GM12874 (cell line): ENCODE measurements around the gene SRRM4.

Experiments
- CTCF ChIP-seq: IDR thresholded peaks from 2 replicates; pipeline ENCODE4 v1.5.1; 2011; ENCODE audit warnings: low read depth, mild to moderate bottlenecking, control low read depth, low read length, moderate library complexity; ENCODE audit not compliant: insufficient read depth

The SRRM4 gene

GRCh38 chr12:119204131-119204530 lies 222.8 kb downstream of the SRRM4 start:
- TF ChIP-seq CTCF: no peak

DNA sequence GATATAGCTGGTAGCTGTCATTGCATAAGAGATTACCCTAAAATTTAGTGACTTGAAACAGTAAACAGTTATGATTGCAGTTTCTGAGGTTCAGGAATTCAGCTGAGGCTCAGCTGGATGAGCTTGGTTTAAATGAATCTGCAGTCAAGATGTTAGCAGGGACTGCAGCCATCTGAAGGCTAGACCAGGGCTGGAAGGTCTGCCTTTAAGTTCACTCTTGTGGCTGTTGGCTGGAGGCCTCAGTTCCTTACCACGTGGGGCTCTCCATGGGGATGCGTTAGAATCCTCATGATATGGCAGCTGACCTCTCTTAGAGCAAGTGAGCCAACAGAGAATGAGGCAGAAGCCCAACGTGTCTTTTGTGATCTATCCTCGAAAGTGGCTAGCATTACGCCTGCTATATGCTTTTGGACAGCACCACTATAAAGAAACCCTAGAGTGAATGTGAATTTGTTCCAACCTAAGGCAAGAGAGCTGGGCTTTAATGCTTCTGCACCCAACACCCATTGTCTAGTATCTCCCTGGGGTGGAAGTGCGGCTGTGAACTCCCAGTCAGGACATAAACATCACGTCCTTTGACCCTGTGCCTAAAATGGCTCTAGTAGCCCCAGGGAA lies 223.4 kb downstream of the SRRM4 start:
- TF ChIP-seq CTCF: no peak

GRCh38 chr12:119206348-119207062 lies 225.2 kb downstream of the SRRM4 start:
- TF ChIP-seq CTCF: no peak

DNA sequence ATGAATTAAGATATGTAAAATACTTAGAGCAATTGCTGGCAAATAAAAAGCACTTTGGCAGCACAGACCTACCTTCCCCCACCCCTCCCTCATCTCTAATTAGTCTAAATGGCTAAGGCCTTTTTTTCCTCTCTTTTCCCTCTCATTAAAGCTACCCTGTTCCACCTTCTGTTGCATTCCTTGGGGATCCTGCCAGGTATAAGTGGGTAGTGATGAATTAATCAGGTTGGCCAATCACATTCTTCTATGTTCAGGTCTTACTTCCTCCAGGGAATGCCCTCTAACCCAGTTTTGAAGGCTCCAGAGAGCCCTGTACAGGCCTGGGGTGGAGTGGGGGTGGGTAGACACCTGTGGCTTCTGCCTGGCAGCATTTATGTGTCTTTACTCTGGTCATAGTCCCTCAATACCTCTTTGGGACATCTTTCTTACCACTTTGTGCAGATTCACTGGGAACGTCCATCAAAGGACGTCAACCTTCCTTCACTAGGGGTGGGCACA lies 225.8 kb downstream of the SRRM4 start:
- TF ChIP-seq CTCF: no peak

- TF ChIP-seq CTCF: no peak
Observed at GRCh38 chr12:119208626-119209061, 227.3 kb downstream of the SRRM4 start.

DNA sequence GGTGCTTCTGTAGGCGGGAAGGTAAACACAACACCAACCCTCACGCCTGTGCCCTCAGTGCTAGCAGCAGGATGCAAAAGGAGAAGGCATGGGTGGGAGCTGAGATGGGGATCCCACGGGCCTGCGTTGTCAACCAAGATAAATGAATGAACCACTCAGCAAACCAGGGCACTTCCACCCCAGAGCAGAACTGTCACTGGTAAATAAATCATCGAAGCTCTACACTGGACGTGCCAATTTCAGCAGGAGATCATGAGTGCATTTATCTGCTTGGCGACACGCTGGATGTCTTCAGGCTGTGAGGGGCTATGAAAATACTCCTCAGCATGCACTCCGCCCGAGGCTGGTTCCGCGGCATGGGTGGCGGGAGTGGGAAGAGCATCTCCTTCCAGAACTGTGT lies 230.5 kb downstream of the SRRM4 start:
- TF ChIP-seq CTCF: no peak
